GM19099 (cell line): ENCODE results near the gene DPH6.

Experiments used
- POLR2A ChIP-seq: IDR thresholded peaks from 3 replicates; pipeline ENCODE4 v1.6.1; 2011; ENCODE audit warnings: low read depth; ENCODE audit not compliant: insufficient read length; ENCODE audit errors: extremely low read depth

Gene DPH6

DNA sequence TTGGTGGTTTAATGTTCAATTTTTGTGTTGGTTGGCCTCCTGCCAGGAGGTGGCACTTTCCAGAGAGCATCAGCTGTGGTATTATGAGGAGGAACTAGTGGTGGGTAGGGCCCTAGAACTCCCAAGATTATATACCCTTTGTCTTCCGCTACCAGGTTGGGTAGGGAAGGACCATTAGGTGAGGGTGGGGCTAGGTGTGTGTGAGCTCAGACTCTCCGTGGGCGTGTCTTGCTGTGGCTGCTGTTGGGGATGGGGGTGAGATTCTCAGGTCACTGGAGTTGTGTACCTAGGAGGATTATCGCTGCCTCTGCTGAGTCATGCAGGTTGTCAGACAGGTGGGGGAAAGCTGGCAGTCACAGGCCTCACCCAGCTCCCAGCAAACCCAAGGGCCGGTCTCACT is 187.1 kb downstream of the DPH6 start:
- no peak for TF ChIP-seq POLR2A

GRCh38 chr15:35351059-35351458 is 194.9 kb downstream of the DPH6 start:
- no peak for TF ChIP-seq POLR2A

GRCh38 chr15:35349916-35350315 is 196.0 kb downstream of the DPH6 start:
- TF ChIP-seq POLR2A = no peak

DNA sequence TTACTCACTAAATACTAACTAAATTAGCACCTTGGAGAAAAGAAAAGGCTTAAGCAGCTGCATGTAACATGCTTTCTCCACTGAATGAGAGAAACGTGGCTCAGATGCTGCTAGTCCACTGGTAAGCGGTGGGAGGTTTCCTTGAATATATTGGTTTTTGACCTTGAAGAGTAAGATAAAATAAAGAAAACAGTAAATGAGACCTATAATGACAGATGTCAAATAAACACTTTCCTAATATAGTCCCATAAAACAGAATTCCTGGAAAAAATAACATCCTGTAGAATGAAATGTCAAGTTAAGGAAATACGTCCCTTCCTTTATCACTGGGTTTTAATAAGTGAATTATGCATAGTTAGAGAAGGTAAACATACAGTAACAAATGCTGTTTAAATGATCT is 215.0 kb downstream of the DPH6 start:
- TF ChIP-seq POLR2A = no peak

GRCh38 chr15:35330048-35330695 is 215.8 kb downstream of the DPH6 start:
- TF ChIP-seq POLR2A = no peak

- no peak for TF ChIP-seq POLR2A
Observed at GRCh38 chr15:35329521-35329961, 216.4 kb downstream of the DPH6 start.

DNA sequence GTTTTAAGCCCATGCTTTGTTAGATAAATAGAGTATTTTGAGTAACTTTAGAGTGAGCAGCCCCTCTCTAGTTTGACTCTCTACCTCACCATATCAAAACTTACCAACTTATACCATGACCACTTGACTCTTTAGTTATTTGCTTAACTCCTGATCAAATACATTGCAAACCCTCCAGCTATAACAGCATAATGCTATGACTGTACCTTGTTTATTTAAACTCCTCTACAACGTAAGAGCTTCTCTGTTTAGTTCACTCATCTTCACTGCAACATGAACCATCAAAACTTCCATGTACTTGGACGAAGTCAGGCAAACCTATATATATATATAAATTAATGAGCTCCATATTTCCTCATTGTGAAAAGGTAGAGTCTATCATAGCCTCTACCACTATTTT is 218.2 kb downstream of the DPH6 start:
- TF ChIP-seq POLR2A = no peak

DNA sequence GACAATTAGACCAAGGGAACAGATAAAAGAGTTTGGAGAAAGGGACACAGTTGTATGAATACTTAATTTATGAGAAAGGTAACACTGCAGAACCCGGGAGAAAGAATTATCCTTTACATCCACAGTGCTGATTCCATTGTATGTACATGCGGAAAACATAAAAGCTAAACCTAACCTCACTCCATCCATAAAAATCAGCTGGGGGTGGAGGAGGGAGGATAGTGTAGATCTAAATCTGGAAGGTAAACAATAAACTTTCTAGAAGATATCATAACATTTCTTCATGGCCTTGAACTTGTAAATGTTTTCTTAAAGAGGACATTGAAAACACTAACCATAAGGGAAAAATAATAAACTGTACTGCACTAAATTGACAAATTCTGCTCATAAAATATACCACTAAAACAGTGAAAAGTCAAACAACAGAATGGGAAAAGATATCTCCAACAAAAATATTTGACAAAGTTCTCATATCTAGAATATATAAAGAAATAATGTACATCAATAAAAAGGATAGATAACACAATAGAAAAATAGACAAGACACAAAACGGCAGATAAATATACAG is 220.5 kb downstream of the DPH6 start:
- no peak for TF ChIP-seq POLR2A

- no peak for TF ChIP-seq POLR2A
Observed at GRCh38 chr15:35323141-35323540, 222.8 kb downstream of the DPH6 start.

GRCh38 chr15:35321926-35322325 is 224.0 kb downstream of the DPH6 start:
- TF ChIP-seq POLR2A = no peak

DNA sequence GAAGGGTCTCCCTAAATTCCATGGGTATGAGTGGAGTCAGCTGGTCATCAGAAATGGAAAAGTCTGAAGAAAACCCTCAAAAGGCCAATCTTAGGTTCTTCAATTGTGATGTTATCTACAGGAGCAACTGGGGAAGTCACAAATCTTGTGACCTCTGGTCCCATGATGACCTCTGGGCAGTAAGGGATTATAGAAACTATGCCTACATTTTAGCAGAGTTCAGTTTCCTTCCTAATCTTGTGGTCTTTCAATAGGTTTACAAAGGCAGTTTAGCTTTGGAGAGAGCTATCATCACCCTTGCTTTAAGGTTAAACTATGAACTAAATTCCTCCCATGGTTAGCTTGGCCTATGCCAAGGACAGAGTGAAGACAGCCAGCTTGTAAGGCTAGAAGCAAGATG is 225.1 kb downstream of the DPH6 start:
- TF ChIP-seq POLR2A = no peak
